Neural progenitor cell (in vitro differentiated cells): ENCODE measurements around the gene HK1. TPM values are rescaled to one million over a fixed set of nuclear protein-coding genes. Genes with fewer than 3 reads are reported as not detected.
"Not testable (repeated sequence)": the region's sequence is repeated elsewhere in the genome, so short reads cannot be mapped to it uniquely, and the experiment has no call there.

Experiments
- DNase-seq: peaks from one replicate; pipeline ENCODE4 v3.0.0-alpha.2; 2016; ENCODE audit warnings: low spot score
- H2AFZ ChIP-seq: fragments of 200-600 bp; sonication (generic); replicated peaks from 2 replicates; pipeline ENCODE4 v1.6.1; 2016; ENCODE audit warnings: antibody characterized with exemption
- H3F3A ChIP-seq: fragments of 200-600 bp; sonication (generic); 2 replicates; pipeline ENCODE4 v1.6.1; 2016; ENCODE audit warnings: antibody characterized with exemption, low read depth
- H3K27ac ChIP-seq: fragments of 200-600 bp; sonication (generic); 2 replicates; pipeline ENCODE4 v1.5.1; 2016; ENCODE audit warnings: mild to moderate bottlenecking
- H3K27me3 ChIP-seq: fragments of 200-600 bp; sonication (generic); 2 replicates; pipeline ENCODE4 v1.6.1; 2016; ENCODE audit warnings: mild to moderate bottlenecking, moderate library complexity
- H3K36me3 ChIP-seq: fragments of 200-600 bp; sonication (generic); 2 replicates; pipeline ENCODE4 v1.5.1; 2016
- H3K4me1 ChIP-seq: fragments of 200-600 bp; sonication (generic); 2 replicates; pipeline ENCODE4 v1.6.1; 2016; ENCODE audit warnings: mixed run types
- H3K4me2 ChIP-seq: fragments of 200-600 bp; sonication (generic); 2 replicates; pipeline ENCODE4 v1.6.1; 2016
- H3K4me3 ChIP-seq: fragments of 200-600 bp; sonication (generic); 2 replicates; pipeline ENCODE4 v1.5.1; 2016
- H3K79me2 ChIP-seq: fragments of 200-600 bp; sonication (generic); 2 replicates; pipeline ENCODE4 v1.6.1; 2016; ENCODE audit warnings: low read depth
- H3K9ac ChIP-seq: fragments of 200-600 bp; sonication (generic); 2 replicates; pipeline ENCODE4 v1.6.1; 2016
- H3K9me3 ChIP-seq: fragments of 200-600 bp; sonication (generic); 2 replicates; pipeline ENCODE4 v1.5.1; 2016; ENCODE audit warnings: low read depth
- H4K20me1 ChIP-seq: fragments of 200-600 bp; sonication (generic); 2 replicates; pipeline ENCODE4 v1.6.1; 2016; ENCODE audit warnings: low read depth
- H3K27ac Mint-ChIP-seq: 3 replicates; pipeline ENCODE4 v1.8.0; 2021; ENCODE audit warnings: mixed read lengths
- H3K27me3 Mint-ChIP-seq: 2 replicates; pipeline ENCODE4 v1.8.0; 2022; ENCODE audit warnings: low read depth, mild to moderate bottlenecking, inconsistent platforms, moderate library complexity, mixed read lengths; ENCODE audit not compliant: insufficient read depth
- H3K36me3 Mint-ChIP-seq: 3 replicates; pipeline ENCODE4 v1.8.0; 2021; ENCODE audit warnings: mixed read lengths
- H3K4me1 Mint-ChIP-seq: 3 replicates; pipeline ENCODE4 v1.8.0; 2021; ENCODE audit warnings: mixed read lengths
- H3K4me3 Mint-ChIP-seq: 3 replicates; pipeline ENCODE4 v1.8.0; 2021; ENCODE audit warnings: mild to moderate bottlenecking, moderate library complexity, mixed read lengths
- H3K9me3 Mint-ChIP-seq: 3 replicates; pipeline ENCODE4 v1.8.0; 2020; ENCODE audit warnings: mixed read lengths
- CTCF ChIP-seq: fragments of 200-600 bp; sonication (generic); IDR thresholded peaks from 2 replicates; pipeline ENCODE4 v1.5.1; 2017; ENCODE audit warnings: antibody characterized with exemption, mild to moderate bottlenecking
- EZH2 ChIP-seq: fragments of 200-600 bp; sonication (generic); IDR thresholded peaks from 2 replicates; pipeline ENCODE4 v1.6.1; 2017; ENCODE audit warnings: antibody characterized with exemption, mild to moderate bottlenecking, moderate library complexity
- EZH2phosphoT487 ChIP-seq: fragments of 200-600 bp; sonication (generic); IDR thresholded peaks from 2 replicates; pipeline ENCODE4 v1.6.1; 2017; ENCODE audit warnings: antibody characterized with exemption
- total RNA-seq: library from RNA; depleted of rRNA; stranded (reverse); fragments of >200 nt; gene quantifications from 2 replicates; pipeline ENCODE4 v1.2.3, GENCODE V29; 2015; ENCODE audit warnings: low replicate concordance

HK1 gene
- total RNA-seq, 1 donor from 2014 or later, result 30.1 TPM

DNA sequence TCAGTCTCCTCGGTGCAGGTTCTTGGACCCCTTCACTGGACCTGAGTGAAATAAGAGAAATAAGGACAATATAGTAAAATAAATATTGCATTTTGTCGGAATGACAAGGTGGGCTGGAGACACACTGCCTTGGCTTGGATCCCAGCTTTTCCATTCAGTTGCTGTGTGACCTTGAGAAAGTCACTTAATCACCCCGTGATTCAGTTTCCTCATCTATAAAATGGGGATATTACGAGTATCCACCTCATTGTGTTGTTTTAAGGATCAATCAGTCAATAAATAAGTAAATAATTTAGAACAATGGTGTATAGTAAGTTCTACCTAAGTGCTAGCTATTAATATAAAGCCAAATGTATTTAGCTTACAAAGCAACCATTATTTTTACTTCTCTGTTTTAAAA is 29.1 kb downstream of the HK1 start:
- Histone ChIP-seq H3K4me3 (no peak overlapping the region), H4K20me1 (no peaks in the 10 kb centered on the region), H3K4me2 (no peak overlapping the region), H3K27ac (no peak overlapping the region), H3F3A (peaks cover 4% of the 10 kb centered on the region), H3K9ac (no peak overlapping the region), H3K36me3 (no peaks in the 10 kb centered on the region), H3K9me3 (no peaks in the 10 kb centered on the region), H3K27me3 (no peaks in the 10 kb centered on the region), H3K4me1 (peaks cover 2% of the 10 kb centered on the region), H3K79me2 (no peaks in the 10 kb centered on the region), H2AFZ (no peak overlapping the region)
- TF ChIP-seq CTCF (no peak), EZH2phosphoT487 (no peak), EZH2 (no peak)
- H3K4me1 Mint-ChIP-seq, result peaks cover 2% of the 10 kb centered on the region
- no peak for DNase-seq
- H3K4me3 Mint-ChIP-seq, result no peak overlapping the region
- H3K36me3 Mint-ChIP-seq, result no peaks in the 10 kb centered on the region
- H3K9me3 Mint-ChIP-seq, result peaks cover 16% of the 10 kb centered on the region
- H3K27me3 Mint-ChIP-seq, result peaks cover 9% of the 10 kb centered on the region
- H3K27ac Mint-ChIP-seq, result no peak overlapping the region

GRCh38 chr10:69308304-69308703 is 30.0 kb downstream of the HK1 start:
- not testable (repeated sequence) for H3K27ac Mint-ChIP-seq, H3K4me1 ChIP-seq, H3F3A ChIP-seq, DNase-seq, H3K9ac ChIP-seq, H3K36me3 ChIP-seq, H3K4me3 ChIP-seq, H3K9me3 ChIP-seq, H3K4me3 Mint-ChIP-seq, H3K79me2 ChIP-seq, H3K27me3 ChIP-seq, H2AFZ ChIP-seq, H3K4me1 Mint-ChIP-seq, H3K36me3 Mint-ChIP-seq, H3K27ac ChIP-seq, H3K4me2 ChIP-seq, H4K20me1 ChIP-seq
- Mint-ChIP-seq H3K27me3 (peaks cover 13% of the 10 kb centered on the region), H3K9me3 (peaks cover 11% of the 10 kb centered on the region)

DNA sequence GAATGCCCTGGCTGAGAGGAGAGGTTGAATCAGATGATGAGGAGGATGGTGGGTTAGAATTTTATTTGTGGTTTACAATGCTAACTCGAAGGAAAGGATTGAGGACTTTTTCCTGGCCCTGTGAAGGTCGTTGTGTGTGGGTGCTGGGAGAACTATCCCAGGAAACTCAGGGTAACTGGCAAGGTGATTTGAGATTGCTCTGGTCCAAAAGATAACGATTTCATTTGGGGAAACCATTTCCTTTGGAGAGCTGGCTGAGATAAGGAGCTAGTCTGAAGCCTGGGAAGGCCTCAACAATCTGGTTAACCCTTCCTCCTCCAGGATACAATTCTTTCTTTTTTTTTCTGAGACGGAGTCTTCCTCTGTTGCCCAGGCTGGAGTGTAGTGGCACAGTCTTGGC is 33.0 kb downstream of the HK1 start:
- H3K9ac ChIP-seq, result no peak overlapping the region
- peaks cover 12% of the 10 kb centered on the region for H3K27me3 Mint-ChIP-seq
- H3K4me2 ChIP-seq, result no peak overlapping the region
- no peak for DNase-seq
- no peak for TF ChIP-seq EZH2phosphoT487
- no peak for TF ChIP-seq EZH2
- no peak for TF ChIP-seq CTCF
- no peaks in the 10 kb centered on the region for H3K36me3 ChIP-seq
- H2AFZ ChIP-seq, result no peak overlapping the region
- H3K4me3 Mint-ChIP-seq, result no peak overlapping the region
- no peak overlapping the region for H3K27ac ChIP-seq
- H4K20me1 ChIP-seq, result no peaks in the 10 kb centered on the region
- H3K4me3 ChIP-seq, result no peak overlapping the region
- H3K79me2 ChIP-seq, result no peaks in the 10 kb centered on the region
- H3K27ac Mint-ChIP-seq, result no peak overlapping the region
- no peaks in the 10 kb centered on the region for H3K9me3 ChIP-seq
- peaks cover 9% of the 10 kb centered on the region for H3F3A ChIP-seq
- no peaks in the 10 kb centered on the region for H3K9me3 Mint-ChIP-seq
- no peaks in the 10 kb centered on the region for H3K27me3 ChIP-seq
- no peaks in the 10 kb centered on the region for H3K36me3 Mint-ChIP-seq
- H3K4me1 Mint-ChIP-seq, result peaks cover 12% of the 10 kb centered on the region
- H3K4me1 ChIP-seq, result peaks cover 8% of the 10 kb centered on the region

- H3K4me1 Mint-ChIP-seq, result peaks cover 15% of the 10 kb centered on the region
- H3K27ac Mint-ChIP-seq, result no peak overlapping the region
Measured at GRCh38 chr10:69312528-69312927, 34.2 kb downstream of the HK1 start.

More at GRCh38 chr10:69312528-69312927, 34.2 kb downstream of the HK1 start:
- Mint-ChIP-seq H3K27me3 (peaks cover 14% of the 10 kb centered on the region), H3K9me3 (no peaks in the 10 kb centered on the region), H3K36me3 (no peaks in the 10 kb centered on the region), H3K4me3 (no peak overlapping the region)
- Histone ChIP-seq H3K9me3 (no peaks in the 10 kb centered on the region), H3K4me2 (no peak overlapping the region), H3K27me3 (no peaks in the 10 kb centered on the region), H3K9ac (no peak overlapping the region), H3F3A (peaks cover 10% of the 10 kb centered on the region), H3K27ac (no peak overlapping the region), H3K4me1 (peaks cover 8% of the 10 kb centered on the region), H3K4me3 (no peak overlapping the region), H2AFZ (no peak overlapping the region), H3K36me3 (no peaks in the 10 kb centered on the region), H3K79me2 (no peaks in the 10 kb centered on the region), H4K20me1 (no peaks in the 10 kb centered on the region)
- TF ChIP-seq EZH2phosphoT487 (no peak), CTCF (no peak), EZH2 (no peak)
- no peak for DNase-seq
